HG03460 (cell line): ENCODE measurements around the gene SLAIN2.
"Not testable (repeated sequence)": the region's sequence is repeated elsewhere in the genome, so short reads cannot be mapped to it uniquely, and the experiment has no call there.

Experiments used
- ATAC-seq: cut with Tn5 transposase; IDR thresholded peaks from one replicate; pipeline ENCODE4 v1.9.1; 2021; ENCODE audit not compliant: unreplicated experiment

Gene SLAIN2

GRCh38 chr4:48340965-48341775 is at the start of gene SLAIN2:
Gene SLAIN2 (plus strand): TSS chr4:48341529. CDS start chr4:48341740, 211 bp downstream.
- peak; percentile 88 for ATAC-seq

- not testable (repeated sequence) for ATAC-seq
Observed at GRCh38 chr4:48292218-48292790, 49.0 kb upstream of the SLAIN2 start.

GRCh38 chr4:48295116-48295515 is 46.2 kb upstream of the SLAIN2 start:
- no peak for ATAC-seq

- peak; percentile 89 for ATAC-seq
Observed at GRCh38 chr4:48296365-48296764, 45.0 kb upstream of the SLAIN2 start.

GRCh38 chr4:48297256-48297846 is 44.0 kb upstream of the SLAIN2 start:
- ATAC-seq, result no peak

GRCh38 chr4:48299560-48299959 is 41.8 kb upstream of the SLAIN2 start:
- no peak for ATAC-seq

- ATAC-seq, result no peak
Observed at GRCh38 chr4:48300004-48300403, 41.3 kb upstream of the SLAIN2 start.

- ATAC-seq, result no peak
Observed at GRCh38 chr4:48305508-48305907, 35.8 kb upstream of the SLAIN2 start.

- ATAC-seq, result peak; percentile 88
Observed at GRCh38 chr4:48307528-48307927, 33.8 kb upstream of the SLAIN2 start.

GRCh38 chr4:48308901-48309300 is 32.4 kb upstream of the SLAIN2 start:
- no peak for ATAC-seq

- no peak for ATAC-seq
Observed at GRCh38 chr4:48311896-48312295, 29.4 kb upstream of the SLAIN2 start.

- ATAC-seq, result not testable (repeated sequence)
Observed at GRCh38 chr4:48314746-48315145, 26.6 kb upstream of the SLAIN2 start.

- peak; percentile 86 for ATAC-seq
Observed at GRCh38 chr4:48315728-48316630, 25.4 kb upstream of the SLAIN2 start.

GRCh38 chr4:48321312-48321711 is 20.0 kb upstream of the SLAIN2 start:
- ATAC-seq, result no peak

GRCh38 chr4:48322063-48322462 is 19.3 kb upstream of the SLAIN2 start:
- no peak for ATAC-seq

- no peak for ATAC-seq
Observed at GRCh38 chr4:48324281-48324680, 17.0 kb upstream of the SLAIN2 start.

GRCh38 chr4:48329193-48329592 is 12.1 kb upstream of the SLAIN2 start:
- no peak for ATAC-seq

GRCh38 chr4:48329976-48330375 is 11.4 kb upstream of the SLAIN2 start:
- no peak for ATAC-seq

- no peak for ATAC-seq
Observed at GRCh38 chr4:48331577-48332330, 9.6 kb upstream of the SLAIN2 start.

- no peak for ATAC-seq
Observed at GRCh38 chr4:48332661-48333060, 8.7 kb upstream of the SLAIN2 start.
